HG02943 (cell line): Measurements from ENCODE around the gene PEX14.

Experiments
- ATAC-seq: cut with Tn5 transposase; IDR thresholded peaks from one replicate; pipeline ENCODE4 v1.9.1; 2021; ENCODE audit warnings: mild to moderate bottlenecking, low read depth, moderate library complexity; ENCODE audit not compliant: unreplicated experiment

Gene PEX14

DNA sequence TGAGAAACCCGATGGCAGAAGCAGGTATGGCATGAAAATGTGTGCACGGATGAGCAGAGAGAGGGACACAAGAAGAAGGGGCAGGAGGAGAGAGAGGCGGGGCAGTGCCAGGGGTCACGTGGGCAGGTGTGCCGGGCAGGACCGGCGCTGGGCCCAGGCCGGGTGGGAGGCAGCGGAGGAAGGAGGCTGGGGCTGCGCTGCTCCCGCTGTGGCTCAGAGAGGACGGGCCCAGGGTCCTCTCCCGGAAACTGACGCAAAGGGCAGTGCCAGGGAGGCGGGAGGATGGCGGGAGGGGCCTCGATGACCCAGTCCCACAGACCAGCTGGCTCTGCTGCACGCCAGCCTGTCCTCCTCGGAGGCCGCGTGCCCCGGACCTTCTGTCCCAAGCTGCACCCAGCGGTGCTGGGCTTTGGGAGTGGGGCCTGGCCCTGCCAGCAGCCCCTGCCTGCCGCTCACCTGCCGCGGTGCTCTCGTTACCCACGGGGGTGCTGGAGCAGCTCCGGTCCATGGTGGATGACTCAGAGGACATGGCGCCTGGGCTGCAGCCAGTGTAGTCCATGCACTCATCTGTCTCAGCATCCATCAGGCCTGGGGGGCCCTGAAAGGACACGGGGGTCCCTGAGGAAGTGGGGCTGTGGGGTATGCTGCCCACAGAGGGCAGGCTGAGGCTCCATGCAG lies 167.8 kb downstream of the PEX14 start:
- ATAC-seq = no peak

DNA sequence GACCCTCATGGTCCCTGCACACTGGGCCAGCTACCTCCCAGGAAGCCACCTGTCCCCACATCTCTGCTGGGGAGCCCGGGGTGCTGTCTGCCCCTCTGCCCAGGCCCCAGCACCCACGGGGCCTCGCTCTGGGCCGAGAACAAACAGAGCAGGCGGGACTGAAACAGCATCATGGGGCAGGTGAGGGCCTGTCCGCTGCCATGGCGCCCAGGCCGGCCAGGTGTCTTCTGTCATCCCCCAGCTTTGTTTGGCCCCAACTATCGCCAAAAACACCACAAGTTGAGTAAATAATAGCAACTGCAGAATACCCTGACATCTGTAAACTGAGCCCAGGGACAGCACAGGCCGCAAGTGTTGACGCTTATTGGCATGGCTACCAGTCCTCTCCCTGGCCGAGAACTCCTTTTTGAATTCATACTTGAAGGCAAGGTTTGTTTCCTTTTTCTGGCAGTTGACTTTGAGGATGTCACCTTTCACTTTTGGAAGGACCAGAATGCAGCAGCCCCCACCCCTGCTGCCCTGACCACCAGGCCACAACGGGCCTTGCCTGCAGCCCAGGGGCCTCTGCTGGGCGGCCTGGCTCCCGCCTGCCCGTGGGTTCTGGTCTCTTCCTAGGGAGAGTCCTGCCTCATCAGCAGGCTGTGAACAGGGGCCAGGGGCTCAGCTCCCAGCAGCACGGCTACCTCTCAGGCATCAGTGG lies 169.0 kb downstream of the PEX14 start:
- ATAC-seq = no peak

DNA sequence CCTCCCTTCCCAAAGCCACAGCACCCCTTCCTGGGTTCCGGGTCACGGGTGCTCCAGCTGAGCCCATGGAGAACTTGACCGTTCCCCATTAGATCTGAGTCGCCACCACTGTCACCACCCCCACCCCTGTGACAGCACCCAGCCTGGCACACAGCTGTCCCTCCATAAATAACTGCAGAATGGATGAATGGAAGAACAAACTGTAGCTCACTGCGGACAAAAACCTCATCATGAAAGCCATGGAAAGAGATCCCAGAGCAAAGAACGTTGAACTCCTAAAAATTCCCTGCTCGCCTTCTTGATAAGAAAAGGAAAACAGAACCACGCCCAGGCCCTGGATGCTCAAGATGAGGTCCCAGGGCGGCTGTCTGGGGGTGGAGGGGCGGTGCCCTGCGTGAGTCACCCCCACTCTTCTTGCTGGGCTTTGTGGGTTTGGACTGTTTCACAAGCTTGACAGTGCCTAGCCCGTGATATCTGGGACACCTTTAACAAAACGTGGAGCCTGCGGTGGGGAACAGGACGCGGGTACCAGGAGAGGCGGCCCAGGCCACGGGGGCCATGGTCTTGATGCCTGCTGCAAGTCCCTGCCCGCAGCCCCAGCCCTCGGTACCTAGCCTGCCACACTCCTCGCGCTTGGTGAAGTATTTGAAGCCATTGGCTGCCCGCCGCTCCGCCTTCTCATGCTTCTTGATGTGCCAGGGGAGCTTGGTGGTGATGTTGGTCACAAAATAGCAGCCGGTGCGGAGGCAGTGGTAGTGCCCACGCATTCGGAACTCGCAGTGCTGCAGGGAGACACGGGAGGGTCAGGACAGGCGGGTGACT lies 169.8 kb downstream of the PEX14 start:
- no peak for ATAC-seq

DNA sequence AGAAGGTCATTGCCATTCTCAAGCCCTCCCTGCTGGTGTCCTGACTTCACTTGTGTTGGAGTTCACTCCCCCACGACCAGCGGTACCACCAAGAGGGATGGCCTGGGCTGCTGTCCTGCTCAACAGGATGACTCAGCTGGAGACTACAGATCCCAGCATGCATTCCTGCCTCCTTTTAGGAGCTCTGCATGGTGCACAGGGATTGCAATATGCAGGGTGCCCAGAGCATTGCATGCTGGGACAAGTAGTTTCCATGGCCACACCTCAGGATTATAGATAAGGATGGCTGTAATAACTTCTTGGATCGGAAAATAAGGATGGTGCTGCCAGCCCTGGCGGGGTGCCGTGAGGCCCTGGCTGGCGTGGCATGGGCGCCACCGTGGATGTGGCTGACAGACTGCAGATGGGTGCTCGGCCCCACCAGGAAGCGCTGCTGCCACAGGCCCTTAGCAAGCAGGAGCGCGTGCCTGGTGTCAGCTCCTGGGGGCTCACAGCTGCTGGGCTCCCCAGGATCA lies 171.7 kb downstream of the PEX14 start:
- ATAC-seq = no peak

DNA sequence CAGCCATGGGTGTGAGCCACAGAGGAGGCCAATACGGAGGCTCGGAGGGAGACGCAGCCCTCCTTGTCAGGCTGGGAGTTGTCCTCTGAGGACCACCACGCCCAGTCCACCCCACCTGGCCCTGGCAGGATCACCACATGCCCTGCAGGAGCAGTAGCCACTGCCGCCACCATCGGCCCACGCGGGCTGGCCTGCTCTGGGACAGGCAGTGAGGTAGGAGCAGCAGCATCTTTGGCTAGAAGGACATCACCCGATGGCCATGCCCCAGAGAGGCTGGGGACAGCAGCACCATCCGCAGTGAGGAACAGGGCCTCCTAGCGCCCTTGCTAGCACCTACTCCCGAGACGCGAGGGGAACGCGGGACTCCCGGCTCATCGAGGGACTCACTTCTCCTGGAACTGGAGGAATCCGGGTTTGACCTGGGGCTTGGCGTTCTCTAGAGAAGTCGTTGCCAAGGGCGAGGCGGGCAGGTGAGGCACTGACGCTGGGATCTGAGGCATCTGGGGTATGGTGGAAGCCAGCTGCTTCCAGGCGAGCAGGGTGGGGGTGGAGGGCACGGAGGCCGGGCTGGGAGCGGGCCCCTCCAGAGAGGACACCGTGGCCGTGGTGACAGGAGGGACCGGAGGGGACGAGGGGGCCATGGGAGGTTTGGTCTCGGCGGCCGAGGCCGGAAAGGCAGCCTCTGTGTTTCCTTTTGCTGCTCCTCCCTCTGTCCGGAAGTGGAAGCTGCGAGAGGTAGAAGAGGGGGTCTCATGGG lies 172.8 kb downstream of the PEX14 start:
- no peak for ATAC-seq

DNA sequence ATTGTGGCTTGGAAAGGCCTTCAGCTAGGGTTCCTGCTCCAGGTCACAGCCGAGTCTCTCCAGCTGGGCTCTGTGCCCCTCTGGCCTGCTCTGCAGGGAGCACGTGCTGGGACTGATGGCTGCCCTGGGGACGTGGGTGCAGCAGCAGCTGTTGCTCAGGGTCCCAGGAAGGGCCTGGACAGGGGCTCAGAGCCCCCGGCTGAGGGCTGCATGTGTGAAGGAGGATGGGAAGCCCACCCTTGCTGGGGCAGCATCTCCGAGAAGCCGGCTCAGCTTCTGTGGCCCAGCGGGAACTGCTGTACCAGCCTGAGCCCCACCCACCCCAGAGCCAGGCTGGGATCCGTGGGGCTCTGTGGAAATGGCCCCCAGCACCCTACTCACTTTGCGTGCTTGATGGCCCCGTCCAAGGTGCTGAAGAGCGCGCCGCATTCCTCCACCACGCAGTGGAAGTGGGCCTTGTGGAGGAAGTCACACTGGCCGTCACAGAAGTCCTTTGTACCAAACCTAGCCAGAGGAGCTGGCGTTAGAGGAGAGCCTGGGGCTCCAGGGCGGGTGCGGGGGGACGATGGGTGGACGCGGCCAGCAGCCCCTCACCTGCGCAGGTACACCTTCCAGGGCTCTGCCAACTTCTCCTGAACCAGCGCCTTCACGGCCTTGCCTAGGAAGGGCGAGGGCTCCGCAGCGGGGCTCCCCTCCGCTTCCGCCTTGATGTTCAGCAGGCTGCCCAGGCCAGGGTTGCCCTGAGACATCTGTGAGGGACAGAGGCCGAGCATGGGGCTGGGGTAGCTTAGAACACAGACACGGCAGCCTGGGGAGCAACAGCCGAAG lies 174.2 kb downstream of the PEX14 start:
- no peak for ATAC-seq

DNA sequence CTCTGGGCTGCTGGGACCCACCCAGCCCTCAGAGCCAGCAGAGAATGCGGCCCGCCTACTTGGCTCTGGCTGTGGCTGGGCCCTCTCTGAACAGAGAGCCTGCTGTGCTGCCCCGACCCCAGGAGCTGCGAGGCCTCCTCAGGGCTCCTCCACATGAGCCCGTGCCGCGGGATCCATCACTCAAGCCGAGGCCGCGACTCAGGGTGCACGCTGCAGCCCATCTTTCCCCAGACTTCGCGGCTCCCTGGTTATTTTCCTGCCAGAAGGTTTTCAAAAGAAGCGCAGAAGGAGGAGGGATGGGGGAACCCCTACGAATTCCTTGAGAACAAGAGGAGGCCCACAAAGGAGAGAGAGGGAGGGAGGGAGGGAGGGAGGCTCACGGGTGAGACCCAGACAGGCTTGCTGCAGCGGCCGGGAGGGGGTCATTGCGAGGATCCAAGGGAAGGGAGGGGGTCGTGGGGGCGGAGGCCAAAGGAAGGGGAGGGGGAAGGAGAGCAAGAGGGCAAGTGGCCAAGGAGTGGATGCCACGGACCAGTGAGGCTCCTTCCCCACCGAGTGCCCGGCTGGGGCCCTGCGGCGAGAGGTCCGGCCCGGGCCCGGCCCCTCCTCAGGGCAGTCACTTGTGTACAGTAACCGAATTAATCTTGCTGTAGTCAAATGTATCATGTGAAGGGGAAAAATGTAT lies 174.9 kb downstream of the PEX14 start:
- ATAC-seq = no peak

DNA sequence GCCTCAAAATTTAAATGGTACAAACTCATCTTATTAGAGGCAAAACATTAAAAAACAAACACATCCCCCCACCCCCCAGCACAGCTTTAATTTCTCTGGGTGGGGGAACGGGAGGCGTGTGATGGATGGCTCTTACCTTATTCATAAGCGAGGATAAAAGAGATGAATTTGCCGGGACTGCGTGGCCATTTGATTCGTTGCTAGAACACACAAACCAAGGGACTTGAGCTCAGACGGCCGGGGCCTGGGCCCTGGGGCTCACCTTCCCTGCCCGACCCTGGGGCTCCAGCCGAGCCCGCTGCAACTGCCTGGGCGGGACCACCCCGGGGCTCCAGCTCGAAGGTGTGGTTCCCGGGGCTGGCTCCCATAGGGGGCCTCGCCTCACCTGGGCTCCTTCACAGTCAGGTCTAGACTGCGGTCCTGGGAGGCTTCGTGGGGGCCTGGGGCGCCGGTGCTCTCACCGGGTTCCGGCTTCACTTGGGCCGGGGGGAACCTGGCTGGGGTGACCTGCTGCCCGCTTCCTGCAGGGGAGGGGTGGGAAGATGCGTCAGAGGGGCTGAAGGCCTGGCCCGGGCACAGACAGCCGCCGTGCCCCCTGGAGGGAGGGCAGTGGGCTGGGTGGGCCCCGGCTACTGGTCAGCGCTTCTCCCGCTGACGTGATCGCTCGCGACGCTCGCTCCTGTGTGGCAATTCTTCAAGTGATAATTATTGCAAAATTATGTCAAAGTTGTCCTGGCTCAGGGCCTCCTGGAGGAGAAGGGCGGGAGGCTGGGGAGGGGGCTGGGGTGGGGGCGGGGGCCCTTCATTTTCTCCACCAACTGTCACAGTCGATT lies 176.0 kb downstream of the PEX14 start:
- ATAC-seq = no peak

DNA sequence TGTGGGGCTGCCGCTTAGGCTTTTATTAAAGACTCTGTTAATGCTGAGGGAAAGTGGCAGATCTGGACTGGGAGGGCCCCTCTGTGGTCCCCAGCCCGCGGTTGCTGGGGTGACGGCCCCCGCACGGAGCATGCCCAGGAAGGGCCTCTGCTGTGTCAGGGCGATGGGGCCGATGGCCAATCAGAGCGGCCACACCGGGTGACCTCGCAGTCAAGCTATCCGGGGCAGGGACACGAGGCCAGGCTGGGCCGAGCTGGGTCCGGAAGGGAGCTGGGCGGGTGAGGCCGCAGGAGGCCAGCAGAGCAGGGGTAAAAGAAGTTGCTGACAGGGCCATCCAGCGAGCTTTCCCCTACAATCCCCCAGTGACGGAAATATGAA lies 176.6 kb downstream of the PEX14 start:
- ATAC-seq = no peak

DNA sequence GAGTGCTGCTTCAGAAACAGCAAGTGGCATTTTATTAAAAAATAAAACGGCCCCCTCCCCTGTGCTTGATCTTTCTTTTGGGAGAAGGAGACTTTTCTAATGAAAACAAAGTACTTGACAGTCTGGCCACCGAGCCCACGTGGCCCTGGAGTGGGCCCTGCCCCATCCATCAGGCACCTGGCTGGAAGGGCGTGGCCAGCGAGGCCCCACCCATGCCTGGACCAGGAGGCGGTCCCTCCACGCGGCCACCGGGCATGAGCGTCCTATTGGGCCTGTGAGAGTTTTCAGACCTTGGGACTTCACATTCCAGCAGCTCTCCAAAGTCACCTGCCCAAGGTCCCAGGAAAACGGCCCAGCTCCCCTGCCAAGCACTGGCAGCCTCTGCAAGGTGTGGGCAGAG lies 177.0 kb downstream of the PEX14 start:
- ATAC-seq = no peak

DNA sequence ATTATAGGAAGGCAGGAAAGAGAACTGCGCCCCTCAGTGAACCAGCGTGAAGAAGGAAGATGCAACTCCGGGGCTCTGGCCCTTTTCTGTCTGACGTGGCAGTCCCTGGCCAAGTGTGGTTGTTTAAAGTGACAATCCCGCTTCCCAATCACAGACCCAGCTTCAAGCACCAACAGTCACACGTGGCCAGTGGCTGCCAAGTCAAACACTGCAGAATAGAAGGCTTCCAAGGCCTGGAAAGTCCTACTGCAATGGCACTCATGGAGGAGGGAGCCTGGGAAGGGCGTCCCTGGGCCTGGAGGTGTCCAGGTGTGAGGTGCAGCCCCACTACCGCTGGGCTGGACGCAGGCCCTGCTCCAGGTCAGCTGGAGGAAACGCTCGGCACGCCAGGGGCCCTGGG lies 177.9 kb downstream of the PEX14 start:
- no peak for ATAC-seq

DNA sequence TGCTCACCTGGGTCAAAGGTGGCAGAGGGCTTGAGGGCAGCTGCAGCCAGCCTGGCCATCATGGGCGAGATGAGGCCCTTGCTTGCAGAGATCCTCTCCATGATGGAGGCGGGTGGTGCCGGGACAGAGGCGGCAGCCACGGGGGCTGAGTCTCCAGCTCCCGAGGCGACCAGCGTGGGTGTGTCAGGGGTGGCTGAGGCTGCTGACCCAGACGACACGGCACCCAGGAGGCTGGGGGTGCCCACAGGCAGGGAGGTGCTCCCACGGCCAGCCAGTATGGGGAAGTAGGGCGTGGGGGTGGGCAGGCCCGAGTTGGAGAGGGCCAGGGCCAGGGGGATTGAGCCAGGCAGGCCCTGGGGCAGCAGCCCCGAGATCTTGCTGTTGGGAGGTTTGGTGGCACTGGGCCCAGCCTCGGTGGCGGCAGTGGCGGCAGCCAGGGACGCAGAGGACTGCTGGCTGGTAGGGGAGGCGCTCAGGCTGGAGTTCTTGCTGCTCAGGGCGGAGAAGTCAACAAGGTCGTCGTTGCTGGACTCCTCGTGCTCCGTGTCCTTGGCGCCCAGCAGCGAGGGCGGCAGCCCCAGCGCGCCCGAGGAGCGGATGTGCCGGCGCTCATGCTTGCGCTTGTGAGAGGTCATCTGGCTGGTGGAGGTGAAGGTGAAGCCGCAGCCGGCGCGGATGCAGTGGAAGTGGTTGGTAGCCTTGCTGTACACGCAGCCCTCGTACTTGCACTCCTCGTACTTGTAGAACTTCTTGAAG lies 178.8 kb downstream of the PEX14 start:
- no peak for ATAC-seq

DNA sequence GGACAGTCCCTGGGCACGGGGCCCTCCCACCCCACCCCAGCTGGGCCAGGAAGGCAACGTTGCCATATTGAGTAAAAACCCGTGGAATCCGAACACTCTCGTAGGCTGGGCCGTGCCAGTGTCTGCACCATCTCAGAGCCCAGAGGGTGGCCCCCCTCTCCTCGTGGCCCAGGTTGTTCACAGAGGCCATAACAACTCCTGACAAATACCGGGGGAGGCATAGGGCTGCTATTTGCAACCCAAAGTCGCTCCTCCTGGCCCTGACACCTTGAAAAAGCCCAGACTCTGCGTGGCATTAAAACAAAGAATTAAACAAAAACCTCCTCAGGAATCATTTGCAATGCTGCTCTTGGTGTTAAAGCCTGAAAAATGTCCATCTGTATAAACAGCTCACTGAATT lies 180.3 kb downstream of the PEX14 start:
- ATAC-seq = no peak

DNA sequence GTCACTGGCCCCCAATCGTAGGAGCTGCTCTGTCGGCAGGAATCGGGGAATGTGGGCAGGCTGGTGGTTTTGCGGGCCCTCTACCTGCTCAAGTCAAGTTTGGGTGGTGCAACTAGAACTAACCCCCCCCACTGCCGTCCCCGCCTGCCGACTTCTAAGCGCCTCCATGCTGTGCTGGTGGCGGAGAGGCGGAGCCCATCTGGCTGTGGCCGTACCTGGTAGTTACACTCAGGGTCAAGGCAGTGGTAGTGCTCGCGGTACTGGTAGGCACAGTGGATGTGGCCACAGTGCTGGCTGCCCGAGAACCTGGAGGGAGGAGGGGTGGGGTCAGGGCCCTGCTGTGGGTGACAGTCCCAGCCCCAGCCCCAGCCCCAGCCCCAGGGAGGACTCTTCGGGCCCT lies 181.7 kb downstream of the PEX14 start:
- ATAC-seq = no peak

DNA sequence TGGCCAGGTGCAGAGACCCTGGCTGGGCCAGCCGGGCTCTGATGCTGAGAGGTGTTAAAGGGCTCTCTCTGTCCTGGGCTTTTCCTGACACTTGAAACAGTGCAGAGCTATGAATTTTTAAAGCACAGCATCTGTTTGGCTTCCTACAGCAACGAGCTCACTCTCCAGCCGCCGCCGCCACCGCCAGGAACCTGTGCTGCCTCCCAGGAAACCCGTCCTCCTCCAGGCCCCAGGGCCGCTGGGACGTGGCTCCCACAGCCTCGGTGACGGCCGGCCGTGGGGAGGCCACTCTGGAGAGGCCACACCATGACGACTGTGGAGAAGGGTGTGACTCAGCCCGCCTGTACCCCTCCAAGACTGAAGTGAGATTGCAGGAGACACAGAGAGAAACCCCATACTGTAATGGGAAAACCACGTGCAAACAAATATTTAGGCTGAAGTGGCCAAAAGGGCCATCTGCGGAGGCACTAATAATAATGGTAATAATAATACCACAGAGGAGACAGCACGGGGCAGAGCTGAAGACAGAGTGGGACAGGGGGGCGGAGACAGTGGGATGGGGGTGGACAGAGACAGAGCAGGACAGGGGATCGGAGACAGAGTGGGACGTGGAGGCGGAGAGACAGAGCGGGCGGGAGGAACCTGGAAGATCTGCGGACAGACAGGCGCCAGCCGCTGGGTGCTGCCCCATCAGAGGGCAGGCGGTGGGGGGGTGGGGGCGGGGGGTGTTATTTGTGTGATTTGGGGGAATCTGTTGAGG lies 182.5 kb downstream of the PEX14 start:
- no peak for ATAC-seq

DNA sequence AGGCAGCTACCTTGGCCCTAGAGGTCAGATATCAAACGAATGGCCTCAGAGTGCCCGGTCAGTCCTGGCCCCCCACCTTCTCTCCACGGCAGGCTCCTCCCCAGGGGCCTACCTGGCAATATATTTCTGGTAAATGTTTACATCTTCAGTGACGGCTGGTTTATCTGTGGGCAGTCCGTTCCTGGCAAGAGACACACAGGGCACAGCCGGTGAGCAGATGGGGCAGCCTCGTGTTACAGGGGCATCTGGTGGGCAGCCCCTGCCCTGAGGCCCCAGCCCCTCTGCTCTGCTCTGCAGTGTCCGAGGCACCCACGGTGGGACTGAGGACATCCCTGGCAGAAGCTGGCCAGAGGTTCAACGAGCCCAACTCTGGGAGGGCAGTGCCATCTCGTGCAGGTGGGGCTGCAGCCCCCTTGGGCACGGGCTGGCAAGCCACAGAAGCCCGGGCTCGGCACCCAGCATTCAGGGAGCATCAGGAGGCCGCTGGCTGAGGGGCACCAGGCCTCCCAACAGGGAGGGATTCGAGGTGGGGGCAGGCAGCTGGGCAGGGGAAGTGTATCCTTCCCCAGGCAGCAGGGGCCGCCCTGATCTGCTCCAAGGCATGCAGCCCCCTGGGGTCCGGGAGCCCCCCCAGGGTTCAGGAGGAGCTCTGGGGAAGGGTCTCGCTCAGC lies 183.8 kb downstream of the PEX14 start:
- no peak for ATAC-seq
